ENCODE results near the gene OLFM2.

DNA sequence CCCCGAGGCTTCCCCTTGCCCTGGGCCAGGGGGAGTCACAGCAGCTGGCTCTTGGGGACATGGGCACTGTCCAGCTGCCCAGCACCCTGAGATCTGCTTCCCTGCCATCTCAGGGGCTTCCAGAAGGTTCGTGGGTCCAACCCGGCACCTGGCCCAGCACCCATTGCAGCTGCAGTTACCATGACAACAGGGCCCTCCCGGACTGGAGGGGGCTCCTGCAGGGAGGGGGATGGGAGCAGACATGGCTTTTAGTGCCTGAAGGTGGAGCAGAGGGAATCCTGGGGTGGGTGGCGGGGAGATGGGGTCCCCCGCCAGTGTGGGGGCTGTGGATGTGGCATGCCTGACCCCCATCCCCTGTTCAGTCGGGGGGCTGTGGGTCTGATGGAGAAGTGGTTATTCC lies 86.5 kb downstream of the OLFM2 start:
- TF ChIP-seq, protein P1, sequence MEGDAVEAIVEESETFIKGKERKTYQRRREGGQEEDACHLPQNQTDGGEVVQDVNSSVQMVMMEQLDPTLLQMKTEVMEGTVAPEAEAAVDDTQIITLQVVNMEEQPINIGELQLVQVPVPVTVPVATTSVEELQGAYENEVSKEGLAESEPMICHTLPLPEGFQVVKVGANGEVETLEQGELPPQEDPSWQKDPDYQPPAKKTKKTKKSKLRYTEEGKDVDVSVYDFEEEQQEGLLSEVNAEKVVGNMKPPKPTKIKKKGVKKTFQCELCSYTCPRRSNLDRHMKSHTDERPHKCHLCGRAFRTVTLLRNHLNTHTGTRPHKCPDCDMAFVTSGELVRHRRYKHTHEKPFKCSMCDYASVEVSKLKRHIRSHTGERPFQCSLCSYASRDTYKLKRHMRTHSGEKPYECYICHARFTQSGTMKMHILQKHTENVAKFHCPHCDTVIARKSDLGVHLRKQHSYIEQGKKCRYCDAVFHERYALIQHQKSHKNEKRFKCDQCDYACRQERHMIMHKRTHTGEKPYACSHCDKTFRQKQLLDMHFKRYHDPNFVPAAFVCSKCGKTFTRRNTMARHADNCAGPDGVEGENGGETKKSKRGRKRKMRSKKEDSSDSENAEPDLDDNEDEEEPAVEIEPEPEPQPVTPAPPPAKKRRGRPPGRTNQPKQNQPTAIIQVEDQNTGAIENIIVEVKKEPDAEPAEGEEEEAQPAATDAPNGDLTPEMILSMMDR (IDR thresholded peaks at IDR 0.05): no peak
- no peak for TF ChIP-seq POLR2A (IDR thresholded peaks at IDR 0.05)
- no peak for TF ChIP-seq POLR2AphosphoS5 (IDR thresholded peaks at IDR 0.05; ENCODE audit: insufficient read depth in 1 of 2, low read depth in 1 of 2)
